ELF-1 (cell line): ENCODE measurements around the gene SMTN.

Experiments used
- DNase-seq: peaks from one replicate; pipeline ENCODE4 v3.0.0-alpha.2; 2016; ENCODE audit warnings: low read depth, low spot score

SMTN gene

GRCh38 chr22:31153357-31153756 is 72.2 kb downstream of the SMTN start:
- DNase-seq: no peak
